Measurements from ENCODE around the gene BICD2. TPM values are rescaled to one million over a fixed set of nuclear protein-coding genes. Genes with fewer than 3 reads are reported as not detected.
"Not testable (repeated sequence)": the region's sequence is repeated elsewhere in the genome, so short reads cannot be mapped to it uniquely, and the experiment has no call there.

Gene BICD2
- total and polyA plus RNA-seq, 4 donors: 8.9 to 37.2 (median 24.3) TPM

DNA sequence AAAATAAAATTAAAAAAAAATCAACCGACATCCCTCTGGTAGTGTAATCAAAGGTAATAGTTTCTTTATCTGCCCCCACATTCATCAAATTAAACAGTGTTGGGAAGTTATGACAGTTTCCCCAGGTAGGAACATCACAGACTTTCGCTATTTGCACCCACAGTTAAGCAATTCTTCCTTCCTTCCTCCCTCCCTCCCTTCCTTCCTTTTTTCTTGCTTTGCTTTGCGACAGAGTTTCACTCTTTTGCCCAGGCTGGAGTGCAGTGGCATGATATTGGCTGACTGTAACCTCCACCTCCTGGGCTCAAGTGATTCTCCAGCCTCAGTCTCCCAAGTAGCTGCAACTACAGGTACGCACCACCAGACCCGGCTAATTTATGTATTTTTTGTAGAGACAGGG, 10.8 kb upstream of the BICD2 start:
- H3K27ac ChIP-seq (ENCODE audit: low read depth in 1 of 2, low read length in 2 of 2): no peak overlapping the region
- no peaks in the 10 kb centered on the region for H3K4me1 ChIP-seq (ENCODE audit: control insufficient read depth in 1 of 2, insufficient read depth in 2 of 2, low read length in 2 of 2)
- H3K4me3 ChIP-seq (ENCODE audit: low read length in 2 of 2): no peak overlapping the region
- H3K9me3 ChIP-seq (ENCODE audit: control insufficient read depth, low read length): peaks cover 3% of the 10 kb centered on the region
- WGBS, 2 donors: 85 to 91% methylated on average over 5 of the region's 5 CpGs
- no peak for DNase-seq
- intact Hi-C loops (cut with DNase I): loop anchor here in 1 of 2 donors (2.0 kb wide), 1 partner anchor 47 kb away; no protein-coding TSS in a partner anchor
- H3K36me3 ChIP-seq (ENCODE audit: control insufficient read depth in 1 of 2, insufficient read depth in 2 of 2, low read length in 1 of 2): no peaks in the 10 kb centered on the region
- H3K27me3 ChIP-seq (ENCODE audit: control insufficient read depth in 1 of 2, insufficient read depth in 2 of 2, low read length in 1 of 2): peaks cover 0 to 3% of the 10 kb centered on the region in 2 donors
- no peak for ATAC-seq (ENCODE audit: low FRiP score)

DNA sequence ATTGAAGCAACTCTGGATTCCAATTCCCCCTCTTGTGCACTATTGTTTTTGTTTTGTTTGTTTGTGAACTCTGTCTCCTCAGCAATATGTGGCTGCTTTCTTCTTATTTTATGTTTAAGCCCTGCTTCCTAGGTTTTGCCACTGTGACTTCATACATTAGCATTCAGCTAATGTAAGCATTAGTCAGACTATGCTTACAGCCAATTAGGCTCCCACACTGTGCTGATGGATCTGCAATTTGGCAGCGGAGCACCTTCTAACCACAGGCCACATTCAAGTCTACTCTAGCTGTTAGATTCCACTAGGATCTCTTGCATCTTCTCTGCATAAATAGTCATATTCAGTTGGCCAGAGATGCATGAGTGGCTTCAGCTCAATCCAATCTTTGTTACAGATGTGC, 9.6 kb upstream of the BICD2 start:
- Histone ChIP-seq H3K36me3 (ENCODE audit: control insufficient read depth in 1 of 2, insufficient read depth in 2 of 2, low read length in 1 of 2) (no peaks in the 10 kb centered on the region), H3K4me3 (ENCODE audit: low read length in 2 of 2) (no peak overlapping the region), H3K9me3 (ENCODE audit: control insufficient read depth, low read length) (peaks cover 3% of the 10 kb centered on the region), H3K27me3 (ENCODE audit: control insufficient read depth in 1 of 2, insufficient read depth in 2 of 2, low read length in 1 of 2) (peaks cover 0 to 3% of the 10 kb centered on the region in 2 donors), H3K4me1 (ENCODE audit: control insufficient read depth in 1 of 2, insufficient read depth in 2 of 2, low read length in 2 of 2) (no peaks in the 10 kb centered on the region), H3K27ac (ENCODE audit: low read depth in 1 of 2, low read length in 2 of 2) (no peak overlapping the region)
- ATAC-seq (ENCODE audit: low FRiP score): no peak
- intact Hi-C loops (cut with DNase I): loop anchor here in 1 of 2 donors (2.0 kb wide), 1 partner anchor 45 kb away; no protein-coding TSS in a partner anchor
- 85 to 91% methylated on average over 1 of the region's 1 CpG for WGBS, 2 donors
- DNase-seq: no peak

DNA sequence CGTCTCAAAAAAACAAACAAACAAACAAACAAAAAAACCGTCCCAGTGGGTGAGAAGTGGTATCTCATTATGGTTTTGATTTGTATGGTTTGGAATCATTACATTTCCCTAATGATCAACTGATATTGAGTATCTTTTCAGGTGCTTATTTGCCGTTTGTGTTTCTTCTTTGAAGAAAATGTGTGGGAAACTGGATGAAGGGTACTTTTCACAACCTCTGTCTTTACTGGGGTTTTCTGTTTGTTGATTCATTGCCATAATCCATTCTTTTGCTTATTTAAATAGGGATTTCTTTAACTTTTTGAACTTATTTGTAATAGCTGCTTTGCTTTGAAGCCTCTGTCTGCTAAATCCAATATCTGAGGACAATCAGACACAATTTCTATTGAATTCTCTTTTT, 9.2 kb upstream of the BICD2 start:
- 86 to 92% methylated on average over 3 of the region's 3 CpGs for WGBS, 2 donors
- Histone ChIP-seq H3K4me1 (ENCODE audit: control insufficient read depth in 1 of 2, insufficient read depth in 2 of 2, low read length in 2 of 2) (no peaks in the 10 kb centered on the region), H3K27ac (ENCODE audit: low read depth in 1 of 2, low read length in 2 of 2) (no peak overlapping the region), H3K9me3 (ENCODE audit: control insufficient read depth, low read length) (peaks cover 2% of the 10 kb centered on the region), H3K4me3 (ENCODE audit: low read length in 2 of 2) (no peak overlapping the region), H3K36me3 (ENCODE audit: control insufficient read depth in 1 of 2, insufficient read depth in 2 of 2, low read length in 1 of 2) (no peaks in the 10 kb centered on the region), H3K27me3 (ENCODE audit: control insufficient read depth in 1 of 2, insufficient read depth in 2 of 2, low read length in 1 of 2) (peaks cover 0 to 2% of the 10 kb centered on the region in 2 donors)
- no peak for ATAC-seq (ENCODE audit: low FRiP score)
- intact Hi-C loops (cut with DNase I): loop anchor here in 1 of 2 donors (2.0 kb wide), 1 partner anchor 45 kb away; no protein-coding TSS in a partner anchor
- no peak for DNase-seq

DNA sequence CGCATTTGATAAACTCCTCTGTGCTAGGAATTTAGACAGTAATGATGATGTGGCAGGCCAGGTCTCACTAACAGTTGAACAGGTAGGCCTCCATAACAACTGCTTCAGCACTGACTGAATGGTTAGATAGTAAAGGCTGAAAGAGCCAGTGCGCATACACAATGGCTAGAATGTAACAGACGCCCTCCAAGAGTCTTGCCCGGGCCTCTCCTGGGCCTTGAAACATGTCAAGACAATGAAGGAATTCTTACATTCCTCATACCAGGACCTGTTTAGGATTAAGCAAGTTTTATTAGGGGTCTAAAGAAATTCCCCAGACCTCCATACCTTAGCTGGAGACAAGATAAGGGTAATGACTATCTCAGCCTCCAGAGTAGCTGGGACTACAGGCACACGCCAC, 6.7 kb upstream of the BICD2 start:
- Histone ChIP-seq H3K27me3 (ENCODE audit: control insufficient read depth in 1 of 2, insufficient read depth in 2 of 2, low read length in 1 of 2) (no peaks in the 10 kb centered on the region), H3K36me3 (ENCODE audit: control insufficient read depth in 1 of 2, insufficient read depth in 2 of 2, low read length in 1 of 2) (no peaks in the 10 kb centered on the region), H3K9me3 (ENCODE audit: control insufficient read depth, low read length) (no peaks in the 10 kb centered on the region), H3K4me1 (ENCODE audit: control insufficient read depth in 1 of 2, insufficient read depth in 2 of 2, low read length in 2 of 2) (no peaks in the 10 kb centered on the region), H3K4me3 (ENCODE audit: low read length in 2 of 2) (no peak overlapping the region), H3K27ac (ENCODE audit: low read depth in 1 of 2, low read length in 2 of 2) (no peak overlapping the region)
- intact Hi-C loops (cut with DNase I): no loop called here
- ATAC-seq (ENCODE audit: low FRiP score) (no peak), DNase-seq (no peak)
- WGBS, 2 donors: 95 to 96% methylated on average over 5 of the region's 5 CpGs

GRCh38 chr9:92770360-92770995, 5.8 kb upstream of the BICD2 start:
- no peak overlapping the region for H3K4me3 ChIP-seq (ENCODE audit: low read length in 2 of 2)
- H3K9me3 ChIP-seq (ENCODE audit: control insufficient read depth, low read length): no peaks in the 10 kb centered on the region
- H3K36me3 ChIP-seq (ENCODE audit: control insufficient read depth in 1 of 2, insufficient read depth in 2 of 2, low read length in 1 of 2): no peaks in the 10 kb centered on the region
- H3K27me3 ChIP-seq (ENCODE audit: control insufficient read depth in 1 of 2, insufficient read depth in 2 of 2, low read length in 1 of 2): no peaks in the 10 kb centered on the region
- intact Hi-C loops (cut with DNase I): no loop called here
- no peaks in the 10 kb centered on the region for H3K4me1 ChIP-seq (ENCODE audit: control insufficient read depth in 1 of 2, insufficient read depth in 2 of 2, low read length in 2 of 2)
- peak in 1 of 2 donors; percentile 47 for DNase-seq
- 70 to 75% methylated on average over 7 of the region's 7 CpGs for WGBS, 2 donors
- H3K27ac ChIP-seq (ENCODE audit: low read depth in 1 of 2, low read length in 2 of 2): no peak overlapping the region
- ATAC-seq (ENCODE audit: low FRiP score): peak; percentile 15

DNA sequence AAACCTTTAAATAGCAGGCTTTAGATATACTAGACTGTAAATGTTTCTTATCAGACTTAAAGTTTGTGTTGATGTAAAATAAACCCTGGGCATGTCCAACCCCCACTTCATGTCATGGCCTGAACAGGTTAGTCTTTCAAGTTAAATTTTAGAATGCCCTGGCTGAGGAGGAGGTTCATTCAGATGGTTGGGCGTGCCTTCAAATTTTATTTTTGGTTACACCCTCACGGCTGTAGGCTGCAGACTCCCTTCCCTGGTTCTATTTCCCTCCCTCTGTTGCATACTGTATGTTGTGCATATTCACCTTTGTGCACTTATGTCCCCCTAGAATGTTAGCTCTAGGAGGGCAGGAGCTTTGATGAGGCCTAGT, 5.3 kb upstream of the BICD2 start:
- intact Hi-C loops (cut with DNase I): no loop called here
- ATAC-seq (ENCODE audit: low FRiP score) (no peak), DNase-seq (no peak)
- H3K36me3 ChIP-seq (ENCODE audit: control insufficient read depth in 1 of 2, insufficient read depth in 2 of 2, low read length in 1 of 2): no peaks in the 10 kb centered on the region
- WGBS, 2 donors: 37 to 42% methylated on average over 2 of the region's 2 CpGs
- no peaks in the 10 kb centered on the region for H3K4me1 ChIP-seq (ENCODE audit: control insufficient read depth in 1 of 2, insufficient read depth in 2 of 2, low read length in 2 of 2)
- H3K4me3 ChIP-seq (ENCODE audit: low read length in 2 of 2): no peak overlapping the region
- no peaks in the 10 kb centered on the region for H3K27me3 ChIP-seq (ENCODE audit: control insufficient read depth in 1 of 2, insufficient read depth in 2 of 2, low read length in 1 of 2)
- no peak overlapping the region for H3K27ac ChIP-seq (ENCODE audit: low read depth in 1 of 2, low read length in 2 of 2)
- H3K9me3 ChIP-seq (ENCODE audit: control insufficient read depth, low read length): no peaks in the 10 kb centered on the region

- H3K27ac ChIP-seq (ENCODE audit: low read depth in 1 of 2, low read length in 2 of 2): no peak overlapping the region
- intact Hi-C loops (cut with DNase I): no loop called here
- H3K27me3 ChIP-seq (ENCODE audit: control insufficient read depth in 1 of 2, insufficient read depth in 2 of 2, low read length in 1 of 2): no peaks in the 10 kb centered on the region
- no peaks in the 10 kb centered on the region for H3K4me1 ChIP-seq (ENCODE audit: control insufficient read depth in 1 of 2, insufficient read depth in 2 of 2, low read length in 2 of 2)
- ATAC-seq (ENCODE audit: low FRiP score) (no peak), DNase-seq (no peak)
- H3K4me3 ChIP-seq (ENCODE audit: low read length in 2 of 2): no peak overlapping the region
- H3K36me3 ChIP-seq (ENCODE audit: control insufficient read depth in 1 of 2, insufficient read depth in 2 of 2, low read length in 1 of 2): no peaks in the 10 kb centered on the region
- no peaks in the 10 kb centered on the region for H3K9me3 ChIP-seq (ENCODE audit: control insufficient read depth, low read length)
- WGBS, 2 donors: 87 to 90% methylated on average over 3 of the region's 3 CpGs
These were observed 4.7 kb upstream of the BICD2 start for GRCh38 chr9:92769286-92769685.

GRCh38 chr9:92768816-92769215, 4.2 kb upstream of the BICD2 start:
- WGBS, 2 donors: 67 to 75% methylated on average over 10 of the region's 10 CpGs
- H3K4me1 ChIP-seq (ENCODE audit: control insufficient read depth in 1 of 2, insufficient read depth in 2 of 2, low read length in 2 of 2); DNase-seq; intact Hi-C loops (cut with DNase I); H3K27ac ChIP-seq (ENCODE audit: low read depth in 1 of 2, low read length in 2 of 2); H3K9me3 ChIP-seq (ENCODE audit: control insufficient read depth, low read length); ATAC-seq (ENCODE audit: low FRiP score); H3K36me3 ChIP-seq (ENCODE audit: control insufficient read depth in 1 of 2, insufficient read depth in 2 of 2, low read length in 1 of 2); H3K4me3 ChIP-seq (ENCODE audit: low read length in 2 of 2); H3K27me3 ChIP-seq (ENCODE audit: control insufficient read depth in 1 of 2, insufficient read depth in 2 of 2, low read length in 1 of 2): not testable (repeated sequence)
